K562 (cell line): ENCODE results near the gene CTPS2.

Experiments
- CEBPG ChIP-seq, 3 experiments: fragments of 200-800 bp in 1 of 3; sonication (Bioruptor generic) in 1 of 3; sonication (generic) in 1 of 3; formaldehyde crosslinking in 1 of 3; IDR thresholded peaks in 2 of 3; conservative IDR thresholded peaks in 1 of 3; 2 replicates each; pipeline versions ENCODE4 v1.6.1 to v1.8.0; 2016 to 2022; ENCODE audit warnings: missing compliant biosample characterization in 2 of 3, missing genetic modification characterization in 2 of 3, mild to moderate bottlenecking in 1 of 3, missing genetic modification reagents in 1 of 3
- FOXK2 ChIP-seq, 2 experiments: fragments of 450-650 bp; IDR thresholded peaks in 1 of 2; conservative IDR thresholded peaks in 1 of 2; 2 replicates each; pipeline ENCODE4 v1.6.1; 2016; ENCODE audit warnings: low read depth in 2 of 2, mild to moderate bottlenecking in 1 of 2
- MYC ChIP-seq, 2 experiments: fragments of 250-450 bp in 1 of 2; sonication (Bioruptor Pico) in 1 of 2; IDR thresholded peaks; 2 replicates each; pipeline versions ENCODE4 v1.5.1 to v1.6.1; 2012 to 2021; ENCODE audit warnings: low read depth in 2 of 2, borderline replicate concordance in 1 of 2, improper control_type of control experiment in 1 of 2, low read length in 1 of 2, mild to moderate bottlenecking in 1 of 2, moderate library complexity in 1 of 2
- POLR3G ChIP-seq: IDR thresholded peaks from 2 replicates; pipeline ENCODE4 v1.6.1; 2011; ENCODE audit not compliant: insufficient read length, insufficient replicate concordance; ENCODE audit errors: extremely low read depth
- ZFX ChIP-seq: sonication (generic); formaldehyde crosslinking; IDR thresholded peaks from 2 replicates; pipeline ENCODE4 v1.8.0; 2022; ENCODE audit warnings: mild to moderate bottlenecking, missing genetic modification reagents, moderate library complexity
- ZKSCAN1 ChIP-seq: fragments of 150-350 bp; IDR thresholded peaks from 2 replicates; pipeline ENCODE4 v1.6.1; 2016; ENCODE audit warnings: low read depth, low read length

DNA sequence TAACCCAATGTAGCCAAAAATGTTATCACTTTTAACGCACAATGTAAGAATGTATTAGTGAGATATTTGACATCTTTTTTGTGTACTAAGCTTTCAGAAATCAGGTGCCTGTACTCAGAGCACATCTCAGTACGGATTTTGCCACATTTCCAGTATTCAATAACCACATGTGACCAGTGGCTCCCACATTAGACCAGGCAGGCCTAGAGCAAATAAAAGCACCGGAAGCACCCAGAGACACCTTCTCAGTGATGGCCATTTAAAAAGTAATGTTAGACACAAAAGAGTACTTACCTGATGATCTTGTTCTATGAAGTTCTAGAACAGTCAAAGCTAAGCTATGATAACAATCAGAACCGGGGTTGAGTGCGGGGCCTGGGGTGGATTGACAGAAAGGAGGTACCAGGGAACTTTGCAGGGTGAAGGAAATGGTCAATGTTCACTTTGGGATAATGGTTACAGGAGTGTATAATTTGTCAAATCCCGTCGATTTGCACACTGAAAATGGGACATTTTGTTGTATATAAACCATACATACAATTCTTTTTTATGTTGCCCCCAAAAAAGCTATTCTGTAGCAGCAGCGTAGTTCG is 1.2 kb downstream of the CTPS2 start:
- TF ChIP-seq FOXK2 (conservative IDR thresholded peaks at IDR 0.05 in 1 of 2, IDR thresholded peaks at IDR 0.05 in 1 of 2; ENCODE audit: low read depth in 2 of 2) (no peak), CEBPG (CRISPR knock-in tag; IDR thresholded peaks at IDR 0.05) (no peak), CEBPG (tag; conservative IDR thresholded peaks at IDR 0.05 in 1 of 2, IDR thresholded peaks at IDR 0.05 in 1 of 2) (no peak), POLR3G (no peak), ZKSCAN1 (no peak), MYC (IDR thresholded peaks at IDR 0.05; ENCODE audit: low read depth, low read length) (no peak), MYC (CRISPR knock-in tag; IDR thresholded peaks at IDR 0.05; ENCODE audit: borderline replicate concordance, low read depth) (no peak), ZFX (no peak)
